GM23248 (cell line): ENCODE measurements around the gene ARID5B.

ENCODE experiments used
- EZH2 ChIP-seq: fragments of 200-600 bp; sonication (generic); IDR thresholded peaks from 2 replicates; pipeline ENCODE4 v1.6.1; 2018; ENCODE audit warnings: antibody characterized with exemption, mild to moderate bottlenecking; ENCODE audit not compliant: insufficient read depth, poor library complexity, severe bottlenecking
- EZH2phosphoT487 ChIP-seq: fragments of 200-600 bp; sonication (generic); IDR thresholded peaks from 2 replicates; pipeline ENCODE4 v1.6.1; 2018; ENCODE audit warnings: antibody characterized with exemption, moderate library complexity, mild to moderate bottlenecking, low read depth; ENCODE audit not compliant: insufficient read depth

GRCh38 chr10:61852261-61852660 is 49.2 kb upstream of the ARID5B start:
- no peak for TF ChIP-seq EZH2phosphoT487
- TF ChIP-seq EZH2 = no peak
